Measurements from ENCODE around the gene PDE4D.

Gene PDE4D

GRCh38 chr5:59685793-59686192 is 207.7 kb downstream of the PDE4D start:
- Histone ChIP-seq H3K4me1 (ENCODE audit: insufficient read depth, insufficient read length) (no peaks in the 10 kb centered on the region), H3K27me3 (ENCODE audit: insufficient read depth, insufficient read length) (no peaks in the 10 kb centered on the region), H3K9ac (ENCODE audit: insufficient read length, low read depth) (no peak overlapping the region), H3K9me3 (ENCODE audit: insufficient read depth, low read length) (no peaks in the 10 kb centered on the region), H3K4me3 (ENCODE audit: insufficient read length, low read depth) (no peak overlapping the region), H3K36me3 (ENCODE audit: insufficient read depth, insufficient read length, low read length) (no peaks in the 10 kb centered on the region)
- TF ChIP-seq YY1 (IDR thresholded peaks at IDR 0.05; ENCODE audit: insufficient read depth, insufficient read length): no peak
- no peak for TF ChIP-seq ZNF274 (IDR thresholded peaks at IDR 0.05; ENCODE audit: low read depth, low read length)
- TF ChIP-seq SUZ12 (IDR thresholded peaks at IDR 0.05; ENCODE audit: extremely low read depth, insufficient read depth, insufficient read length): no peak
- no peak for DNase-seq (ENCODE audit: low read depth, low spot score)

- DNase-seq (ENCODE audit: low read depth, low spot score): no peak
- Histone ChIP-seq H3K9ac (ENCODE audit: insufficient read length, low read depth) (no peak overlapping the region), H3K36me3 (ENCODE audit: insufficient read depth, insufficient read length, low read length) (no peaks in the 10 kb centered on the region), H3K27me3 (ENCODE audit: insufficient read depth, insufficient read length) (no peaks in the 10 kb centered on the region), H3K4me1 (ENCODE audit: insufficient read depth, insufficient read length) (no peaks in the 10 kb centered on the region), H3K9me3 (ENCODE audit: insufficient read depth, low read length) (no peaks in the 10 kb centered on the region), H3K4me3 (ENCODE audit: insufficient read length, low read depth) (no peak overlapping the region)
- TF ChIP-seq YY1 (IDR thresholded peaks at IDR 0.05; ENCODE audit: insufficient read depth, insufficient read length): no peak
- no peak for TF ChIP-seq ZNF274 (IDR thresholded peaks at IDR 0.05; ENCODE audit: low read depth, low read length)
- TF ChIP-seq SUZ12 (IDR thresholded peaks at IDR 0.05; ENCODE audit: extremely low read depth, insufficient read depth, insufficient read length): no peak
Observed at GRCh38 chr5:59685191-59685530, 208.4 kb downstream of the PDE4D start.

GRCh38 chr5:59684388-59685190 is 208.9 kb downstream of the PDE4D start:
- no peaks in the 10 kb centered on the region for H3K4me1 ChIP-seq (ENCODE audit: insufficient read depth, insufficient read length)
- no peaks in the 10 kb centered on the region for H3K9me3 ChIP-seq (ENCODE audit: insufficient read depth, low read length)
- no peaks in the 10 kb centered on the region for H3K27me3 ChIP-seq (ENCODE audit: insufficient read depth, insufficient read length)
- DNase-seq (ENCODE audit: low read depth, low spot score): no peak
- no peak overlapping the region for H3K4me3 ChIP-seq (ENCODE audit: insufficient read length, low read depth)
- no peak for TF ChIP-seq YY1 (IDR thresholded peaks at IDR 0.05; ENCODE audit: insufficient read depth, insufficient read length)
- no peak for TF ChIP-seq SUZ12 (IDR thresholded peaks at IDR 0.05; ENCODE audit: extremely low read depth, insufficient read depth, insufficient read length)
- TF ChIP-seq ZNF274 (IDR thresholded peaks at IDR 0.05; ENCODE audit: low read depth, low read length): no peak
- H3K36me3 ChIP-seq (ENCODE audit: insufficient read depth, insufficient read length, low read length): no peaks in the 10 kb centered on the region
- H3K9ac ChIP-seq (ENCODE audit: insufficient read length, low read depth): no peak overlapping the region

GRCh38 chr5:59683311-59683710 is 210.2 kb downstream of the PDE4D start:
- H3K9me3 ChIP-seq (ENCODE audit: insufficient read depth, low read length): no peaks in the 10 kb centered on the region
- no peak for TF ChIP-seq YY1 (IDR thresholded peaks at IDR 0.05; ENCODE audit: insufficient read depth, insufficient read length)
- no peak for TF ChIP-seq ZNF274 (IDR thresholded peaks at IDR 0.05; ENCODE audit: low read depth, low read length)
- TF ChIP-seq SUZ12 (IDR thresholded peaks at IDR 0.05; ENCODE audit: extremely low read depth, insufficient read depth, insufficient read length): no peak
- DNase-seq (ENCODE audit: low read depth, low spot score): no peak
- no peak overlapping the region for H3K4me3 ChIP-seq (ENCODE audit: insufficient read length, low read depth)
- H3K4me1 ChIP-seq (ENCODE audit: insufficient read depth, insufficient read length): no peaks in the 10 kb centered on the region
- H3K27me3 ChIP-seq (ENCODE audit: insufficient read depth, insufficient read length): no peaks in the 10 kb centered on the region
- no peaks in the 10 kb centered on the region for H3K36me3 ChIP-seq (ENCODE audit: insufficient read depth, insufficient read length, low read length)
- no peak overlapping the region for H3K9ac ChIP-seq (ENCODE audit: insufficient read length, low read depth)

- Histone ChIP-seq H3K9ac (ENCODE audit: insufficient read length, low read depth) (no peak overlapping the region), H3K4me3 (ENCODE audit: insufficient read length, low read depth) (no peak overlapping the region), H3K27me3 (ENCODE audit: insufficient read depth, insufficient read length) (no peaks in the 10 kb centered on the region), H3K9me3 (ENCODE audit: insufficient read depth, low read length) (no peaks in the 10 kb centered on the region), H3K36me3 (ENCODE audit: insufficient read depth, insufficient read length, low read length) (no peaks in the 10 kb centered on the region), H3K4me1 (ENCODE audit: insufficient read depth, insufficient read length) (no peaks in the 10 kb centered on the region)
- DNase-seq (ENCODE audit: low read depth, low spot score): no peak
- TF ChIP-seq YY1 (IDR thresholded peaks at IDR 0.05; ENCODE audit: insufficient read depth, insufficient read length) (no peak), ZNF274 (IDR thresholded peaks at IDR 0.05; ENCODE audit: low read depth, low read length) (no peak), SUZ12 (IDR thresholded peaks at IDR 0.05; ENCODE audit: extremely low read depth, insufficient read depth, insufficient read length) (no peak)
Observed at GRCh38 chr5:59682542-59682941, 211.0 kb downstream of the PDE4D start.

GRCh38 chr5:59678943-59679342 is 214.6 kb downstream of the PDE4D start:
- Histone ChIP-seq H3K9me3 (ENCODE audit: insufficient read depth, low read length) (no peaks in the 10 kb centered on the region), H3K27me3 (ENCODE audit: insufficient read depth, insufficient read length) (no peaks in the 10 kb centered on the region), H3K36me3 (ENCODE audit: insufficient read depth, insufficient read length, low read length) (no peaks in the 10 kb centered on the region), H3K4me1 (ENCODE audit: insufficient read depth, insufficient read length) (no peaks in the 10 kb centered on the region), H3K4me3 (ENCODE audit: insufficient read length, low read depth) (no peak overlapping the region), H3K9ac (ENCODE audit: insufficient read length, low read depth) (no peak overlapping the region)
- TF ChIP-seq YY1 (IDR thresholded peaks at IDR 0.05; ENCODE audit: insufficient read depth, insufficient read length) (no peak), ZNF274 (IDR thresholded peaks at IDR 0.05; ENCODE audit: low read depth, low read length) (no peak)
- no peak for DNase-seq (ENCODE audit: low read depth, low spot score)

- H3K36me3 ChIP-seq (ENCODE audit: insufficient read depth, insufficient read length, low read length): no peaks in the 10 kb centered on the region
- H3K27me3 ChIP-seq (ENCODE audit: insufficient read depth, insufficient read length): no peaks in the 10 kb centered on the region
- no peaks in the 10 kb centered on the region for H3K9me3 ChIP-seq (ENCODE audit: insufficient read depth, low read length)
- no peaks in the 10 kb centered on the region for H3K4me1 ChIP-seq (ENCODE audit: insufficient read depth, insufficient read length)
- no peak overlapping the region for H3K9ac ChIP-seq (ENCODE audit: insufficient read length, low read depth)
- H3K4me3 ChIP-seq (ENCODE audit: insufficient read length, low read depth): no peak overlapping the region
- TF ChIP-seq YY1 (IDR thresholded peaks at IDR 0.05; ENCODE audit: insufficient read depth, insufficient read length): no peak
- no peak for TF ChIP-seq ZNF274 (IDR thresholded peaks at IDR 0.05; ENCODE audit: low read depth, low read length)
- TF ChIP-seq SUZ12 (IDR thresholded peaks at IDR 0.05; ENCODE audit: extremely low read depth, insufficient read depth, insufficient read length): no peak
- no peak for DNase-seq (ENCODE audit: low read depth, low spot score)
Observed at GRCh38 chr5:59674763-59675162, 218.8 kb downstream of the PDE4D start.

All from NT2/D1 (cell line).